ENCODE data around the gene DCHS2.

DNA sequence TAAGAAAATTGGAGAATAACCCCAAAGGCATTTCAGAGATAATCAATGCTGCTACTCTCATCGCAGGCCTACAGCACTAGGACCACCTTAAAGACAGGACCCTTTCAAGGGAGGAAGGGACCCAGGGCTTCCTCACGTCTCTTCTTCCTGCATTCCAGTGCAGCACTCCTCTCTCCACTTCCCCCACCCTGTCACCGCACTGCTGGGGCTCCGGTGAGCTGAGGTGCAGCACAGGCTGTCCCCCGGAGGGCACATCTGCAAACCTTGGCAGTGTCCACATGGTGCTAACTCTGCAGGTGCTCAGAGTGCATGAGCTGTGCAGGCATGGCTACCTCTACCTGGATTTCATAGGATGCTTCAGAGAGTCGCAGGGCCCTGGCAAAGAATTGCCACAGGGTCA is 305.6 kb downstream of the DCHS2 start:
- TF ChIP-seq, protein P1, sequence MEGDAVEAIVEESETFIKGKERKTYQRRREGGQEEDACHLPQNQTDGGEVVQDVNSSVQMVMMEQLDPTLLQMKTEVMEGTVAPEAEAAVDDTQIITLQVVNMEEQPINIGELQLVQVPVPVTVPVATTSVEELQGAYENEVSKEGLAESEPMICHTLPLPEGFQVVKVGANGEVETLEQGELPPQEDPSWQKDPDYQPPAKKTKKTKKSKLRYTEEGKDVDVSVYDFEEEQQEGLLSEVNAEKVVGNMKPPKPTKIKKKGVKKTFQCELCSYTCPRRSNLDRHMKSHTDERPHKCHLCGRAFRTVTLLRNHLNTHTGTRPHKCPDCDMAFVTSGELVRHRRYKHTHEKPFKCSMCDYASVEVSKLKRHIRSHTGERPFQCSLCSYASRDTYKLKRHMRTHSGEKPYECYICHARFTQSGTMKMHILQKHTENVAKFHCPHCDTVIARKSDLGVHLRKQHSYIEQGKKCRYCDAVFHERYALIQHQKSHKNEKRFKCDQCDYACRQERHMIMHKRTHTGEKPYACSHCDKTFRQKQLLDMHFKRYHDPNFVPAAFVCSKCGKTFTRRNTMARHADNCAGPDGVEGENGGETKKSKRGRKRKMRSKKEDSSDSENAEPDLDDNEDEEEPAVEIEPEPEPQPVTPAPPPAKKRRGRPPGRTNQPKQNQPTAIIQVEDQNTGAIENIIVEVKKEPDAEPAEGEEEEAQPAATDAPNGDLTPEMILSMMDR (conservative IDR thresholded peaks at IDR 0.05; ENCODE audit: low read length), result no peak
- no peak for TF ChIP-seq EZH2phosphoT487 (IDR thresholded peaks at IDR 0.05; ENCODE audit: borderline replicate concordance, low read depth, low read length)

Data from OCI-LY7 (cell line).